Smooth muscle cell (in vitro differentiated cells): ENCODE data around the gene DUOXA2. TPM values are rescaled to one million over a fixed set of nuclear protein-coding genes. Genes with fewer than 3 reads are reported as not detected.

Experiments
- DNase-seq: peaks from one replicate; lab custom pipeline; 2025; ENCODE audit not compliant: unreplicated experiment; lab: John Stamatoyannopoulos, UW
- H2AFZ ChIP-seq: fragments of 200-600 bp; sonication (generic); 2 replicates; pipeline ENCODE4 v1.6.0; 2016; ENCODE audit warnings: antibody characterized with exemption, low read depth, mild to moderate bottlenecking
- H3F3A ChIP-seq: fragments of 200-600 bp; sonication (generic); 2 replicates; pipeline ENCODE4 v1.6.0; 2017; ENCODE audit warnings: antibody characterized with exemption, low read depth
- H3K27ac ChIP-seq: fragments of 200-600 bp; sonication (generic); 2 replicates; pipeline ENCODE4 v1.5.1; 2016; ENCODE audit warnings: low read depth, mild to moderate bottlenecking
- H3K27me3 ChIP-seq: fragments of 200-600 bp; sonication (generic); 2 replicates; pipeline ENCODE4 v1.6.1; 2016; ENCODE audit warnings: low read depth, mild to moderate bottlenecking
- H3K36me3 ChIP-seq: fragments of 200-600 bp; sonication (generic); 2 replicates; pipeline ENCODE4 v1.5.1; 2016; ENCODE audit warnings: low read depth
- H3K4me1 ChIP-seq: fragments of 200-600 bp; sonication (generic); 2 replicates; pipeline ENCODE4 v1.5.1; 2016; ENCODE audit warnings: low read depth
- H3K4me2 ChIP-seq: fragments of 200-600 bp; sonication (generic); 2 replicates; pipeline ENCODE4 v1.6.0; 2016; ENCODE audit warnings: mild to moderate bottlenecking
- H3K4me3 ChIP-seq: fragments of 200-600 bp; sonication (generic); 2 replicates; pipeline ENCODE4 v1.5.1; 2016; ENCODE audit warnings: mild to moderate bottlenecking
- H3K79me2 ChIP-seq: fragments of 200-600 bp; sonication (generic); 2 replicates; pipeline ENCODE4 v1.6.0; 2016; ENCODE audit warnings: low read depth, mild to moderate bottlenecking
- H3K9ac ChIP-seq: fragments of 200-600 bp; sonication (generic); 2 replicates; pipeline ENCODE4 v1.6.0; 2016; ENCODE audit warnings: low read depth
- H3K9me3 ChIP-seq: fragments of 200-600 bp; sonication (generic); replicated peaks from 2 replicates; pipeline ENCODE4 v1.5.1; 2016; ENCODE audit warnings: low read depth
- H4K20me1 ChIP-seq: fragments of 200-600 bp; sonication (generic); 2 replicates; pipeline ENCODE4 v1.6.0; 2016; ENCODE audit warnings: low read depth
- whole genome bisulfite sequencing: methylation state at CpG from one replicate; pipeline ENCODE4 v1.1.7; 2016; ENCODE audit warnings: low lambda C conversion rate; 5-methylcytosine and 5-hydroxymethylcytosine counted together
- polyA plus RNA-seq: library from polyadenylated mRNA; unstranded; fragments of >200 nt; fragmentation: Nextera tagmentation; extraction: Ambion mirVana; gene quantifications from 2 replicates; pipeline ENCODE4 v1.2.1, GENCODE V29; 2016
- total RNA-seq: library from RNA; depleted of rRNA; stranded (reverse); fragments of >200 nt; gene quantifications from 2 replicates; pipeline ENCODE4 v1.2.3, GENCODE V29; 2014
- TF ChIP-seq, protein P1 (sequence below): fragments of 200-600 bp; sonication (generic); IDR thresholded peaks from 2 replicates; pipeline ENCODE4 v1.5.1; 2017; ENCODE audit warnings: borderline replicate concordance, mild to moderate bottlenecking, antibody characterized with exemption; ENCODE audit not compliant: insufficient read depth, poor library complexity, severe bottlenecking

DUOXA2 gene
- total and polyA plus RNA-seq, 2 experiments from 2014 or later: not detected

DNA sequence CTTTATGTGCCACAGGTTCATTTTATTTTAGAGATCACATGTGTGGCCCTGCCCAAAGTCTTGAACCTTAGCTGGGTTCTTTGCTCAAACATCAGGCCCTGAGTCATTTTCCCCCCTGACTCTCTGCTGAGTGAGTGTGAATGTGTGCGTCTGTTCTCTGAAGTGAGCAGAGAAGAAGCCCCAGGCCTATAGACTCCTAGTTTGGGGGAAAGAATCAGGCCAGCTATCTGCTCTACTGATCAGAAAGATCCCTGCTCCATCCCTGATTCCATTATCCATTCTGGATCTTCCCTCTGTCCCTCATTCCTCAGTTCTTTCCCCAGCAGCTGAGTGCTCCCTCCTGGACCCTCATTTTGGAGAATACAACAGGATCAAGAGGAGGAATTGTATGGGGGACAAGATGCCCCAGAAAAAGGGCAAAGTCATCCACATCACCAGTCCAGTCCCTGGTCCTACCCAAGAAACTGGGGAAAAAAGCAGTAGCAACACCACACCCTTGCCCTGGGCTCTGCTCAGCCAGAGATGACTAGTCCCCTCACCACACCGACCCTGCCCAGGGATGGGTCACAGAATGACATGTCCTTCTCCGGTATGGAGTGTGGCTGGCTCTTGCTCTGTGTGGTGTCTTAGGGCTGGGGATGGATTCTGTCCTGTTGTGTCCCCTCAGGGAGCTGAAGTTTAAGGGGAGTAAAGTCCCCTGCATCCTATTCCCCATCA lies 18.9 kb downstream of the DUOXA2 start:
- Histone ChIP-seq H3K9ac (no peak overlapping the region), H3K79me2 (no peaks in the 10 kb centered on the region), H3K4me1 (no peaks in the 10 kb centered on the region), H3K36me3 (no peaks in the 10 kb centered on the region), H3K4me2 (no peak overlapping the region), H4K20me1 (no peaks in the 10 kb centered on the region), H3K9me3 (no peaks in the 10 kb centered on the region), H3K27me3 (peaks cover 90% of the 10 kb centered on the region), H2AFZ (no peak overlapping the region), H3K4me3 (no peak overlapping the region), H3F3A (no peaks in the 10 kb centered on the region), H3K27ac (no peak overlapping the region)
- no peak for DNase-seq
- TF ChIP-seq, protein P1, sequence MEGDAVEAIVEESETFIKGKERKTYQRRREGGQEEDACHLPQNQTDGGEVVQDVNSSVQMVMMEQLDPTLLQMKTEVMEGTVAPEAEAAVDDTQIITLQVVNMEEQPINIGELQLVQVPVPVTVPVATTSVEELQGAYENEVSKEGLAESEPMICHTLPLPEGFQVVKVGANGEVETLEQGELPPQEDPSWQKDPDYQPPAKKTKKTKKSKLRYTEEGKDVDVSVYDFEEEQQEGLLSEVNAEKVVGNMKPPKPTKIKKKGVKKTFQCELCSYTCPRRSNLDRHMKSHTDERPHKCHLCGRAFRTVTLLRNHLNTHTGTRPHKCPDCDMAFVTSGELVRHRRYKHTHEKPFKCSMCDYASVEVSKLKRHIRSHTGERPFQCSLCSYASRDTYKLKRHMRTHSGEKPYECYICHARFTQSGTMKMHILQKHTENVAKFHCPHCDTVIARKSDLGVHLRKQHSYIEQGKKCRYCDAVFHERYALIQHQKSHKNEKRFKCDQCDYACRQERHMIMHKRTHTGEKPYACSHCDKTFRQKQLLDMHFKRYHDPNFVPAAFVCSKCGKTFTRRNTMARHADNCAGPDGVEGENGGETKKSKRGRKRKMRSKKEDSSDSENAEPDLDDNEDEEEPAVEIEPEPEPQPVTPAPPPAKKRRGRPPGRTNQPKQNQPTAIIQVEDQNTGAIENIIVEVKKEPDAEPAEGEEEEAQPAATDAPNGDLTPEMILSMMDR: no peak
- 73% methylated on average over 3 of the region's 3 CpGs for WGBS

DNA sequence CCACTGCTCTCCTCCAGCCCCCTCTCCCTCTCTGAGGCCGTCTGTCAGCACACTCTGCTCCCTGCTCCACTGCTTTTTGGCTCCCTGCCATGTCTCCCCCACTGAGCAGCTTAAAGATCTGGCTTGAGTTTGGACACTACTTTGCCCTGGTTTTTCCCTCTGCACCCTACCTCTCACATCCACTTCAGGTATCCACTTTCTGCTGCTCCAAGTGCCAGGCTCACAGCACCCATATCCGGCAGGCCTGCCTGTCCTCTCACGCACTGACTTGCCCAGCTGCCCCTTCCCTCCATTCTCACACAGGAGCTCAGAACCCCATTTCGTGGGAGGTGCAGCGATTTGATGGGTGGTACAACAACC lies 19.4 kb downstream of the DUOXA2 start:
- peaks cover 84% of the 10 kb centered on the region for H3K27me3 ChIP-seq
- no peak overlapping the region for H3K27ac ChIP-seq
- 76% methylated on average over 5 of the region's 5 CpGs for WGBS

DNA sequence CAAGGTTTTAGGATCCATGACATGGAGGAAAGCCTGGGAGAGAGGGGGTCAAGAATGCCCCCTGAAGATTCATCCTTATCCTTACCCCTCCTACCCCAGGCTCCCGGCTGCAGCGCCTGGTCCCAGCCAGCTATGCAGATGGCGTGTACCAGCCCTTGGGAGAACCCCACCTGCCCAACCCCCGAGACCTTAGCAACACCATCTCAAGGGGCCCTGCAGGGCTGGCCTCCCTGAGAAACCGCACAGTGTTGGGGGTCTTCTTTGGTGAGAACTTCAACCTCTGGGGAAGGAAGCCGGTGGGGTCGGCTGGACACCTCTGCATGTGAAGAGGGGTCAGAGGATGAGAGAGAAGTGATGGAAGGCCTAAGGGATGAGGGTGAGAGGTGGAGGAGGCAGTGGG lies 19.9 kb downstream of the DUOXA2 start:
- TF ChIP-seq, protein P1: no peak
- Histone ChIP-seq H3K36me3 (no peaks in the 10 kb centered on the region), H3K9me3 (no peaks in the 10 kb centered on the region), H3K9ac (no peak overlapping the region), H3K27me3 (peaks cover 79% of the 10 kb centered on the region), H2AFZ (no peak overlapping the region), H3K4me3 (no peak overlapping the region), H3F3A (no peaks in the 10 kb centered on the region), H3K4me2 (no peak overlapping the region), H3K4me1 (no peaks in the 10 kb centered on the region), H3K27ac (no peak overlapping the region), H3K79me2 (no peaks in the 10 kb centered on the region), H4K20me1 (no peaks in the 10 kb centered on the region)
- WGBS: 95% methylated on average over 7 of the region's 7 CpGs
- DNase-seq: no peak

More for the DNA sequence above, 19.4 kb downstream of the DUOXA2 start:
- Histone ChIP-seq H3K79me2 (no peaks in the 10 kb centered on the region), H3K4me1 (no peaks in the 10 kb centered on the region), H2AFZ (no peak overlapping the region), H3K9me3 (no peaks in the 10 kb centered on the region), H3F3A (no peaks in the 10 kb centered on the region), H3K36me3 (no peaks in the 10 kb centered on the region), H3K9ac (no peak overlapping the region), H3K4me3 (no peak overlapping the region), H4K20me1 (no peaks in the 10 kb centered on the region), H3K4me2 (no peak overlapping the region)
- TF ChIP-seq, protein P1: no peak
- no peak for DNase-seq
